AG10803 (cell line): ENCODE measurements around the gene SLC20A1.

Experiments
- DNase-seq: peaks from one replicate; pipeline ENCODE4 v3.0.0; 2010; ENCODE audit warnings: low read depth
- H3K4me3 ChIP-seq: 2 replicates; pipeline ENCODE4 v1.5.1; 2011; ENCODE audit warnings: mild to moderate bottlenecking, low read length, control low read depth
- TF ChIP-seq, protein P1 (sequence below): conservative IDR thresholded peaks from 2 replicates; pipeline ENCODE4 v1.5.1; 2011; ENCODE audit warnings: mild to moderate bottlenecking, low read length, control low read depth, inconsistent platforms

SLC20A1 gene, protein sequence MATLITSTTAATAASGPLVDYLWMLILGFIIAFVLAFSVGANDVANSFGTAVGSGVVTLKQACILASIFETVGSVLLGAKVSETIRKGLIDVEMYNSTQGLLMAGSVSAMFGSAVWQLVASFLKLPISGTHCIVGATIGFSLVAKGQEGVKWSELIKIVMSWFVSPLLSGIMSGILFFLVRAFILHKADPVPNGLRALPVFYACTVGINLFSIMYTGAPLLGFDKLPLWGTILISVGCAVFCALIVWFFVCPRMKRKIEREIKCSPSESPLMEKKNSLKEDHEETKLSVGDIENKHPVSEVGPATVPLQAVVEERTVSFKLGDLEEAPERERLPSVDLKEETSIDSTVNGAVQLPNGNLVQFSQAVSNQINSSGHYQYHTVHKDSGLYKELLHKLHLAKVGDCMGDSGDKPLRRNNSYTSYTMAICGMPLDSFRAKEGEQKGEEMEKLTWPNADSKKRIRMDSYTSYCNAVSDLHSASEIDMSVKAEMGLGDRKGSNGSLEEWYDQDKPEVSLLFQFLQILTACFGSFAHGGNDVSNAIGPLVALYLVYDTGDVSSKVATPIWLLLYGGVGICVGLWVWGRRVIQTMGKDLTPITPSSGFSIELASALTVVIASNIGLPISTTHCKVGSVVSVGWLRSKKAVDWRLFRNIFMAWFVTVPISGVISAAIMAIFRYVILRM

DNA sequence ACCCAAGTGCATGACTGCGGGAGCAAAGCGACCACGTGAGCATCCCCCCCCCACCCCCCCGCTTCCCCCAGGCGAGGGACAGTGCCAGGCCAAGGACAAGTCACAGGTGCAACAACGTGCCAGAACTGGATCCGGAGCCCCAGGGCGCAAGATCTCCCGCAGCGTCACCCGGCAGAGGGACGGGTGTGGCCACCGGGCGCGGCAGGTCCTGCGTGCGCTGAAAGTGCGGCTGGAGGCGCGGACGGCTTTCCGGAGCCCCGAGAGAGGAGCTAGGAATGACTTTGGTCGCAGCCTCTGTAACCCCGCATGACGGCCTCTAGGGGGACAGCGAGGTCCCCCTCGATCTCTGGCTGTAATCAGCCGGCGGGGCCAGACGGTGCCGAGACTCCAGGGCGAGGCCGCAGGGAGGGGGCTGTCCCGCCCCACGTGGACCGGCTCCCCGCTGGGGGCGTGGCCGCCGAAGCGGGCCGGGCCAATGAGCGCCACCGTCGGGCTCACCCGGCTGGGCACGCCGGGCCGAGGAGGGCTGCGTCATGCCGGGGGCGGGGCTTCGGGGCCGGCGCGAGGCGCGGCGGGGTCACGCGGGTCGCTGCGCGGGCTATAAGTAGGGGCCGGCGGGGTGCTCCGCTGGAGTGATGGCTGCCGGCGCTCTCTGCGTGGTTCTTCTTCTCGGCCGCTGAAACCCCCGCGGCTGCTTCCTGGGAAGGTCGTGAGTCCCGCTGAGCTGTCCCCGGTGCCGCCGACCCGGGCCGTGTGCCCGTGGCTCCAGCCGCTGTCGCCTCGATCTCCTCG is at the start of gene SLC20A1:
TSS of gene SLC20A1 (plus strand) at position 630 of the 792 bp plus-strand sequence. CDS start 890 bp downstream, outside the sequence.
- H3K4me3 ChIP-seq = peak within 1 kb of the TSS; percentile 82
- TF ChIP-seq, protein P1, sequence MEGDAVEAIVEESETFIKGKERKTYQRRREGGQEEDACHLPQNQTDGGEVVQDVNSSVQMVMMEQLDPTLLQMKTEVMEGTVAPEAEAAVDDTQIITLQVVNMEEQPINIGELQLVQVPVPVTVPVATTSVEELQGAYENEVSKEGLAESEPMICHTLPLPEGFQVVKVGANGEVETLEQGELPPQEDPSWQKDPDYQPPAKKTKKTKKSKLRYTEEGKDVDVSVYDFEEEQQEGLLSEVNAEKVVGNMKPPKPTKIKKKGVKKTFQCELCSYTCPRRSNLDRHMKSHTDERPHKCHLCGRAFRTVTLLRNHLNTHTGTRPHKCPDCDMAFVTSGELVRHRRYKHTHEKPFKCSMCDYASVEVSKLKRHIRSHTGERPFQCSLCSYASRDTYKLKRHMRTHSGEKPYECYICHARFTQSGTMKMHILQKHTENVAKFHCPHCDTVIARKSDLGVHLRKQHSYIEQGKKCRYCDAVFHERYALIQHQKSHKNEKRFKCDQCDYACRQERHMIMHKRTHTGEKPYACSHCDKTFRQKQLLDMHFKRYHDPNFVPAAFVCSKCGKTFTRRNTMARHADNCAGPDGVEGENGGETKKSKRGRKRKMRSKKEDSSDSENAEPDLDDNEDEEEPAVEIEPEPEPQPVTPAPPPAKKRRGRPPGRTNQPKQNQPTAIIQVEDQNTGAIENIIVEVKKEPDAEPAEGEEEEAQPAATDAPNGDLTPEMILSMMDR = peak; percentile 43

DNA sequence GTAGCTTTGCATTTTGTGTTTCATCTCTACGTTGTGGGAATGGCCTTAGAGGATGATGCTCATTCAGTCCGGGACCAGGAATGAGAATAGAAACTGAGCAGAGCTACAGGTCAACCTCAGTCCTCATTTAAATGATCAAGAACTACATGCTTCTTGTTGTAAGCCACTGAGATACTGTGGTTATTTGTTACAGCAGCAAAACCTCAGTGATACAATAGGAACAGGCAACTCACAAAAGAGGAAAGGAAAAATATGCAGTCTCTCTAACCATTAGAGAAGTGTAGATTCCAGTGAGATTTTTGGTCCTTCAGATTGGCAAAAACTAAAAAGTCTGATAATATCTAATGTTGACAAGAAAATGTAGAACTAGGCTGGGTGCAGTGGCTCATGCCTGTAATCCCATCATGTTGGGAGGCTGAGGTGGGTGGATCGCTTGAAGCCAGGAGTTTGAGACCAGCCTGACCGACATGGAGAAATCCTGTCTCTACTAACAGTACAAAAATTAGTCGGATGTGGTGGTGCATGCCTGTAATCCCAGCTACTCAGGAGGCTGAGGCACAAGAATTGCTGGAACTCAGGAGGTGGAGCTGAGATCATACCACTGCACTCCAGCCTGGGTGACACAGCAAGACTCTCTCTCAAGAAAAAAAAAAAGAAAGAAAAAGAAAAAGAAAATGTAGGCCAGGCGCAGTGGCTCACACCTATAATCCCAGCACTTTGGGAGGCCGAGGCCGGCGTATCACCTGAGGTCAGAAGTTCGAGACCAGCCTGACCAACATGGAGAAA is 48.0 kb upstream of the SLC20A1 start:
- H3K4me3 ChIP-seq = no peak overlapping the region
- no peak for DNase-seq
- TF ChIP-seq, protein P1 = no peak

More for the DNA sequence above, at the start of gene SLC20A1:
- DNase-seq = peak; percentile 90

DNA sequence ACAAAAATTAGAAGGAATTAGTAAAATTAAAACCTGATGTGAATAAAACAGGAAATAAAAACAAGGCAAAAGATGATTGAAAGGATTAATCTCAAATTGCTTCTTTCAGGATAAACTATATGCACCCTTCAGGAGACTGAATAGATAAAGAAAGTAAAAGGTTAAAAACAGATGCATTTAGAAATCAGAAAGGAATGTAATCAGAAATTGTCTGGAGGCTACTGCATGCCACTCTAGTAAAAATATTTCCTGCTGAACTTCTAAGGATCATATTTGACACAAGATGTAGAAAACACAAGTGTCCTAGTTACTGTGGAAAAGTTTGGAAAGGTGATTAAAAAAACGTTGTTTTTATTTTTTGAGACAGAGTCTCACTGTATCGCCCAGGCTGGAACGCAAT is 45.1 kb upstream of the SLC20A1 start:
- TF ChIP-seq, protein P1 = no peak
- no peak for DNase-seq
- H3K4me3 ChIP-seq = no peak overlapping the region

DNA sequence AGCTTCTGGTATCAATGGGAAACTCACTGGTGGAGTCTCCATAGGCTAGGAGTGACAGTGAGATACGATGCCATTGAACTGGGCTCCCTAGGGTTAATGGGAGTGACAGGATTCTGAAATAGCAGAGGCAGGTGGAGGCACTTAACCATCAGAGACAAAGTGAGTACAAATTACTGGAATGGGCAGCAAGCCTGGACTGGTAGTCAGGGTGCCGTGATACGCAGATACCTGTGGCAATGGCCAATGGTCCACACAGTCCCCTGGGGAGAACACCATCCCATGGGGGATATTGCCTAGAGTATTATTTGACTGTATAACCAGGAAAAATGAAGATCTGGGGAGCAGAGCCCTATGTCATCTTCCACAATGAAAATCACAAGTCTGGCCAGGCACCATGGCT is 44.0 kb upstream of the SLC20A1 start:
- TF ChIP-seq, protein P1 = no peak
- H3K4me3 ChIP-seq = no peak overlapping the region
- DNase-seq = no peak

DNA sequence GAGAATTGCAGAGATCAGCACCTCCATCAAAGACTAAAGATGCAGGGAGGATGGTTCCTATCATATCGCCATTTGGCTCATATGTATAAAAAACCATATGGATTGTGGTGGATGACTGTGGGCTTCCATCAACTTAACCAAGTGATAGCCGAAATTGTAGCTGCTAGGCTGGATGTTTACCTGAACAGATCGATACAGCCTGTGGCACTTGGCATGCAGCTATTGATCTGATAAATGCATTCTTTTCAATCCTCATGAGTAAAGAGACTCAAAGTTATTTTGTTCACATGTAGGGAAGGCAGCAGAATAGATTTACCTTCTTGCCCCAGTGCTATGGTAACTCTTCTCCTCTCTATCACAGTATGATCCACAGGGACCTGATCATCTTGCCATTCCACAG is 42.8 kb upstream of the SLC20A1 start:
- TF ChIP-seq, protein P1 = no peak
- no peak overlapping the region for H3K4me3 ChIP-seq
- no peak for DNase-seq

DNA sequence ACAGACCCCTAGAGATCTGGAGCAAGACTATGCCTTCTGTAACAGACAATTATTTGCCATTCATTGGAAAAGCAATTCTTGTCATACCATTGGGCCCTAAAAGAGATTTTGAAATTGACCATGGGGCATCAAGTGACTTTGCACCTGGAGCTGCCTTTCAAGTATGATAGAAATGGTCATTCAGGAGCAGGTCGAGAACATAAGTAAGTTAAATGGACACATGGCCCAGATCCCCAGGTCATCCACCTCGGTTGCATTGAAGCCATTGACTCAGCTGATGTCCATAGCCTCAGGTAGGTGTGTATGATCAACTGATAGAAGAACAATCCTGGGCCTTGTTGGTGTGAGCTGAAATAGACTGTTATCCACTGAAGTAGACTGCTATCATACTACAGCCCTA is 42.0 kb upstream of the SLC20A1 start:
- H3K4me3 ChIP-seq = no peak overlapping the region
- DNase-seq = no peak
- TF ChIP-seq, protein P1 = no peak
